ENCODE results near the gene RPS14.
A peak's percentile ranks its signal among the peaks of the same experiment; 100 is the strongest.

Gene RPS14

DNA sequence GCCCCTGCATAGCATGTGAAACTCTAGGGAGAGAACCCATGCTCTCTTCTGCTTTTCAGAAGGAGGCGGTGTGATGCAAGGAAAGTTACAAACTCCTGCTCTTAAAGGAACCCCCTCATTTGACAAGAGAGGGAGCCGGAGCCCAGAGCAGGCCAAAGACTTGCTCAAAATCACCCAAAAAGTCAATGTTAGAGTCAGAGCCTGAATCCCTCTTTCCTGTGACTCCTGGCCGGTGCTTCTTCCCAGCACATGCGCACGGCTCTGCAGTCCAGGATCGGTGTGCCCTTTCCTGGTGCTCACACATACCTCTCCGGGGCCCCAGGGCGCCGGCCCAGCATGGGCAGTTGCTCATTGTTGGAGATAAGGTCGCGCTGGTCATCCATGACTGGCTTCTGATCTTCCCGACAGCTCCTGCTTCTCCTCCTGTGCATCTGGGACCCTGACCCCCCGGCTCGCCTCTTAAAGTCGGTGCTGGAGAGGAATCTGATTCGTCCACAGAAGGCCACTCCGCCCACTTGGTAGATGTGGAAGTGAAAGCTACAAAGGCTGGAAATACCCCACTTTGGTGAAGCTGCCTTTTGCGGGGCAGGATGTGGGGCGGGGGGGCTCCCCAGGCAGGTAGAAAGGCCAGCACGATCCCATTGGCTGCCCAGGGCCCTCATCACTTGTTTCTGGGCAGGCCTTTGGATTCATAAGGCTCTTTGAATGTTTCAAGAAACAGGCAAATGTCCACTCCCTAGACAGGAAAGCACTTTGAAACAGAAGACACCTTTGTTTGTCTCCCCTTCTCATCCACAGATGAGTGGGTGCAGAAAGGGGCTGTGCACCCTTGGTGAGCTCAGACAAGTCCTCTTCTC, 37.0 kb downstream of the RPS14 start, which contains the start of gene CD74:
CD74 (minus strand) TSS at position 592 of the 857 bp plus-strand sequence; CDS start at position 431, 161 bp downstream.
- peak; percentile 67 for DNase-seq

DNA sequence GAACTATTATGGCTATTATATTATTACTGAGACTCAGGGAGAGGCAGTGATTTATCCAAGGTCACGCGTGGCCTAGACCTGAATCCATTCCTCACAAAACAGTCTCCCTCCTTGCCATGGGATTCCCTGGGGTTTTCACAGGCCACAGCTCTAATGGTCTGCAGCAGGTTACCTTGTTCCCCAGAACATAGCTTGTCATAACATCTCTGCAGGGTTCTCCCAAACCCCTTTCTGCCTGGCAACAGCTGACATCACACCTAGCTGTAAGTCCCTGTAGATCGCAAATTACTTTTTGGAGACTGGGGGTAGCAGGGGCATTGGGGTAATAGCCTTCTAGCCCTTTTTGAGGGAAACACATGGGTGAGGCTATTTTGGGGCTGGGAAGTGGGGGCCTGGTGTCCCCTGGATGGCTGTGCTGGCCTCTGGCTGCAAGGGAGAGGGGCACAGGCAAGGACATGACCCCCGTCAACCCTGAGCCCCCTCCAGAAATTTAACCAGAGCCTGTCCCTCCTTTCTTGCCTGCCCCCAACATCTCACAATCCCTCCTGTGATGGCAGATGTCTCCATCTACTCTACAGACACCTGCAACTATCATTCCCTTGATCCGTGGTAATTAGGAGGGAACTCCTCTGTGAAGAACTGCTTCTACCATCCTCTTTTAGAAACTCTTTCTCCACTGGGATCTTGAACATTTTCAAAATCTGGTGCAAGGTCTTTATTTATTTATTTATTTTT, 38.1 kb downstream of the RPS14 start:
- no peak for DNase-seq

GRCh38 chr5:150410524-150411244, 38.9 kb downstream of the RPS14 start:
- DNase-seq: peak; percentile 74

DNA sequence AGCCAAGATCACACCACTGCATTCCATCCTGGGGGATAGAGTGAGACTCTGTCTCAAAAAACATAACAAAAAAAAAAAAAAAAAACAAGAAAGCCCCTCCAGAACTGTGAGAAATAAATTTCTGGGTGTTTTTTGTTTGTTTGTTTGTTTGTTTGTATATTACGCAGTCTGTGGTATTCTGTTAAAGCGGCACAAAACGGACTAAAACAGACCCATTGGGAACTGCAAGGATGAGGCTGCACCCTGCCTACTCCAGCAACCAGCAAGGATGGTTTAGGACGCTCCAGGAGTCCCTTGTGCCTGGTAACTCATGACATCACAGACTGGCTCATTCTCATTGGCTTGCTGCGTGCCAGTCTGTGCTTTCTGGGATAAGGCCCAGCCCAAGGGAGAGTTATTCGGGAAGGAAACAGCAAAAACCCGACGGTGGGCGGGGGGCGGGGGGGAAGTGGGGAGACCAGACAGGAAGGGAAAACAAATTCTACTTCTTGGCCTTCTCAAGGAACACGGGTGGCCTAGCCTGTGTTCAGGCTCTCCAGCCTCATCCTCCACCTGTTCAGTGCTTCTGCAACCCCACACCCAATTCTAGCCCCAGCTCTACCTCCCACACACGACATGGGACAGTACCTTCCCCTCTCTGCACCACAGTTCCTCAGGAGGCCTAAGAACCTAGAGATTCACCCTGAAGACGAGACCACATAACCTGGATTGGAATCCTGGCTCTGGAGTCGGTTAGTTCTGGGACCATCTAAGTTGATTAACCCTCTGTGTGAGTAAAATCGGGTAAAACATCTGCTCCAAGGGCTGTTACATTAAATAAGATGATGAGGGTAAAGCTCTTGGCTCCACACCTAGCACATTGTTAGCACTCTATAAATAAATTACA, 39.7 kb downstream of the RPS14 start:
- peak; percentile 83 for DNase-seq

DNA sequence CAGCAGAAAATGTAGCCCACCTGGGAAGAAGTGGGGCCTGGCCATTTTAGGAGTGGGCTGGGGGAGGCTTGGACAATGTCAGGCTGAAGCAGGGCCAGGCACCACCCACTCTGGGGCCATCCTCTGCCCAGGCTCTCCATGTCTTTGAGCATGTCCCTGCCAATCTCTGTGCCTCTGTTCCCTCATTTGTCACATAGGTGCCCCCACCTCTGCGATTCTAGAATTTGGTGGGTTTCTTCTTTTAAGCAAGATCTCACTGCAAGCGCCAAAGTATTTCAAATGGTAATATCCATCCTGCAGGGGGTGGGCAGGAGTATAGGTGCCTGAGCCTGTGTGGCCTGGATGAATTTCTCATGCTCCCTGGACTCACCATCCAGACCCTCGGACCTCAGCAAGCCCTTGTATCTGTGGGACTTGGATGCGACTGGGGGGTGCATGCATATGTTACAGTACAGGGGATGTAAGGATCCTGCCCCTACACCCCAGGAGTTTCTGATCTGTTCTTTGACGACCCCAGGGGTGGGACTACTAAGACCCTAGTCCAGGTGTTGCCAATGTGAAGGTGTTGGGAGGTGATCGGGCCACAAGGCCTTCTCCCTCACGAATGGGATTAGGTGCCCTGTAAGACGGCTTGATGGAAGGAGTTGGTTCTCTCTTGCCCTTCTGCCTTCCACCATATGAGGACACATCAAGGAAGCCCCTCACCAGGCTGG, 41.2 kb downstream of the RPS14 start:
- no peak for DNase-seq

DNA sequence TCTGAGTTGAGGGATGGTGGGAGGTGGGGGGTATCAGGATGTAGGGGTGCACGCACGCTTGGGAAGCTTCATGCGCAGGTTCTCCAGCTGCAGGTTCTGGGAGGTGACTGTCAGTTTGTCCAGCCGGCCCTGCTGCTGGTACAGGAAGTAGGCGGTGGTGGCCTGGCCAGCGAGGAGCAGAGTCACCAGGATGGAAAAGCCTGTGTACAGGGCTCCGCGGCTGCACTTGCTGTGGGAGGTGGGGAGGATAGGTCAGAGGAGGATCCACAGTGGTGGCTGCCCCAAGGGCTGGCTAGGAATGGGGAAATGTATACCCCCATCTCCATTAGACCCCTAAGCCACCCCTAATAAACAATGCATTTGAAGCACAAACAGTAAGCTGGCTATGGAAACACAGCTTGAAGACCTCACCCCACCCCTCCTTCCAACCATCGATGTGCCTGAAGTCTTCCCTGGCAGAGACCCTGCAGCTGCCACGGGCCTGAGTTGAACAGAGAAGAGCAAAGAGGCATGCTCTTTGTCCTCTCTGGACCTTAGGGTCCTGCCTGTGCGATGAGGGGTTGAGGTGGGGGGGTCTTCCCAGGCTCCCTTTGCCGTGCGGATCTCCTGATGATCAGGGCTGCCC, 42.3 kb downstream of the RPS14 start:
- DNase-seq: no peak

DNA sequence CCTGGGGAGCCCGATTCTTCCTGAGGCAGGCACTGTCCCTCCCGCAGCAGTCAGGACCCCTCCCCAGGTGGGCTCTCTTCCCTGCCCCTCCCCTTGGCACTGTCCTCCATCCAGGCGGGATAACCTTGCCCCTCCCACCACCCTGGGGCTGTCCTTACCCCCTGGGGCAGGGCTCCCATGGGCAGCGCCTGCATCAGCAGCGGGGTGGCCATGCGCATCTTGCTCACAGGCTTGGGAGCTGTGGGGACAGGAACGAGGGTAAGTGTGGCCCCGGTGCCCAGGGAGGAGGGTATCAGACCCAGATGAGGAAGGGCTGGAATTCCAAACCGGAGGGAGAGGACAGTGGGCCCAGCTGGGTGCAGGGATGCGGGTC, 42.8 kb downstream of the RPS14 start:
- no peak for DNase-seq

DNA sequence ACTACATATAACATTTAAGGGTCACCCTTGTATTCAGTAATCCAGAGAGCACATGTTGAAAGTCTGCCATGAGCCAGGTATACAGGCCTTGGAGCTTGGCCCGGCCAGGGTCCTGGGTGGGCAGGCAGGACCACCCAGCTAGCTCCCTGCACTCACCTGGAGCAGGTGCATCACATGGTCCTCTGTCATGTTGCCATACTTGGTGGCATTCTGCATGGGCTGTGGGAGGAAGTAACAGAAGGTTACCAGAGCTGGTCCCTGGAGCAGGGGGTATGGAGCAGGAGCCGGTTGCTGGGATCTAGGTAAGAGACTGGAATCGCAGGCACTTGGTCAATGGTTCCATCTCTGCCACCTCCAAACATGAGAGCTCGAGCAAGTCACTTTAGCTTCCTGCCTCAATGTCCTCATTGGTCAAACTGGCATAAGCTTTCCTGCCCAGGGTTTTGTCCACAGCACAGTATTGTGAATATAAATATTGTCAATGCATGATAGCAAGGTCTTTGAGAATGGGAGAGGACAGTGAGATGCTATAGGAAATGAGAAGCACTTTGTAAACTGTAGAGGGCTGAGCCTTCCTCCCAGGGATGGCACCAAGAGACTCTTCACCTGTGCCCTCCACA, 43.3 kb downstream of the RPS14 start:
- DNase-seq: no peak

DNA sequence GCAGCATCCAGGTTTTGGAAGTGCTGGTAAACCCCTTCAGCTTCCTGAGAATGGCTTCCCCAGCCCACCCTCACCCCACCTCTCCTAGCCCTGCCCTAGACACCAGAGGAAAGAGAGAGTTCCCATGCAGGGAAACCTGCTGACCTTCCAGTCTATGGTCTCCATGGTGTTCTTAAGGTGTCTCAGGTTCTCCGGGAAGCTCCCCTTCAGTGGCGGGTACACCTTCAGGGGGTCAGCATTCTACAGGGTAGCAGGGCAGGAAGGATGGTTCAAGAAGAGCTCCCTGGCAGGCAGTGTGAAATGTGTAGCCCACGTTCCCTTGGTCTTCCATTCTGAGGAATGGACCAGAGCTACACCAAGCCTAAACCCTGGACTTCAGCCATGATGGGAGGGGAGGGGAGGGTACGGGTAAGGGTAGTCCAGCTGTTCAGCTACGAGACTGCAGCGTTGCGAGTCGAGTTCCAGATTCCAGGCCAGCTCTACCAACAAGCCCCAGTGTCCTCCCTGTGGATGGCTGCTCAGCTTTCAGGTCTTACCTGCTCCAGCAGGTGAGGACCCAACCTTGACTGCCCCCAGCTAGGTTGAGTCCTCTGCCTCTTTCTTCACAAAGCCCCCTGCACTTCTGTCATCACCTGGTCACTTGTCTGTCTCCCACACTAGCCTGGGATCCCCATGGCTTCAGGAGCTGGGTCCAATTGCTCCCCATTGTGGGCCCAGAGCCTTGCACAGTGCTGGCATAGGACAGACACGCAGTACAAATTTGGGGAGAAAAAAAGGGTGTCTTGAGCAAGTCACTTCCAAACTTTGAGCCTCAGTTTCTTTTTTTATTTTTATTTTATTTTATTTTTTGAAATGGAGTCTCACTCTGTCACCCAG, 44.4 kb downstream of the RPS14 start:
- no peak for DNase-seq

- DNase-seq: no peak
Measured at GRCh38 chr5:150404535-150404934, 45.0 kb downstream of the RPS14 start.

GRCh38 chr5:150404121-150404520, 45.4 kb downstream of the RPS14 start:
- no peak for DNase-seq

- no peak for DNase-seq
Measured at GRCh38 chr5:150402901-150403342, 46.6 kb downstream of the RPS14 start.

GRCh38 chr5:150402229-150402773, 47.2 kb downstream of the RPS14 start:
- DNase-seq: no peak

DNA sequence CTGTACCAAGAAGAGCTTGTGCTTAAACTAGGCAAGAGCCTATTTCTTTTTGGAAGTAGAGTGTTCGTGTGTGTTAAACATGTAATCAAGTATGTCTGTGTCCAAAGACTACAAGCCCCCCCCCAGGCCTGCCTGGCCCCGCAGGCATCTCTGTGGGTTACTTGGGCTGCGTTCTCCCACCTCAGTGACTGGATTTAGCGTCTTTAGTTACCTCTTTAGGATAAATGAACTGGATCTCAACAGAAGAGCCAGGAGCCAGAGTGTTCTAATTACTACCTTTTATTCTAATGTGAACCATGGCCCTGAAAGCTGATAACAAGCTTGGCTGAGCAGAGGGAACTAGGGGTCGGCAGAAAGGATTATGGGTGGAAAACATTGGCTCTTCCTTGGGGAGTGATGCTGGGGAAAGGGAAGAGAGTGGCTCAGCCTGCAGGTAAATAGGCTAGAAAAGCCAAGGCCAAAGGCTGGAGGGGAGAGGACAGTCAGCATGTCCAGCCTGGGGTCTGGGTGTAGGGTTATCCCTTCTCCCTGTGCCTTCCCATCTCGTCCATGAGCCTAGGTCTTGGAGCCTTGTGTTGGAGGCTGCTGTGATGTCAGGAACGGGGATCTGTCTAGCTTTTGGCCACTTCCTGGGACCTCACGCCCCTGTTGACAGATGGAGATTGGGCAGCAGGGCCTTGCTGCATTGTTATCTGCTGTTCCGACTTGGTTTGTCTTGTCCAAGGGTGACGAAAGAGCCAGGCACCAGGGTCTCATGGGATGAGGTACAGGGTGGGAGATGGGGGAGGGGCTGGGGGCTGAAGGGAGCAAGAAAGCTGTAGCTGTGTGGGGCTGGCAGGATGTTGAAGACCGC, 47.9 kb downstream of the RPS14 start:
- no peak for DNase-seq

DNA sequence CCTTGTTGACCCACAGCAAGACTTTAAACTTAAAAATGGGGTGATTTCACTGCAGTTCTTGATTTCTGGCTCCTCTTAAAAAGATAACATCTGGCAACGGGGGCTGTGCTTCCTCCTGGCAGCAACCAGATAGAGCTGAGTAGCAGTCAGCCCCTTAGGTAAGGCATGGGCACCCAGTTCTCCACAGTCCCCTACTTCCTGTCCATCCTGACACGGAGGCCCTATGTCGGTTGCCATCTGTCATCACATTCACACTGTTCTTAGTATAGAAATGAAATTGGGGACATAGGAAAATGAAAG, 48.5 kb downstream of the RPS14 start:
- no peak for DNase-seq

- no peak for DNase-seq
Measured at GRCh38 chr5:150400316-150401075, 49.0 kb downstream of the RPS14 start.

- no peak for DNase-seq
Measured at GRCh38 chr5:150399524-150400211, 49.9 kb downstream of the RPS14 start.

All from left hindlimb (tissue), 1 donor.